Upper lobe of left lung (tissue), 6 donors: ENCODE results near the gene SLC16A1. TPM values are rescaled to one million over a fixed set of nuclear protein-coding genes. Genes with fewer than 3 reads are reported as not detected.
A peak's percentile ranks its signal among the peaks of the same experiment; 100 is the strongest.
"Not testable (repeated sequence)": the region's sequence is repeated elsewhere in the genome, so short reads cannot be mapped to it uniquely, and the experiment has no call there.

ENCODE experiments used
- ATAC-seq, 2 donors: fragments of 200-7000 bp; cut with Tn5 transposase; one replicate each; pipeline ENCODE4 v1.9.1; 2022; ENCODE audit warnings: mild to moderate bottlenecking in 2 of 2, moderate library complexity in 2 of 2; ENCODE audit not compliant: low FRiP score in 2 of 2
- DNase-seq, 2 donors: peaks; one replicate each; pipeline ENCODE4 v3.0.0-alpha.2; 2019 to 2020
- H3K27ac ChIP-seq, 4 donors: fragments of 200-600 bp; sonication (generic); one replicate each; pipeline ENCODE4 v1.5.1; 2016 to 2019
- H3K27me3 ChIP-seq, 4 donors: fragments of 200-600 bp; sonication (generic); one replicate each; pipeline ENCODE4 v1.5.1; 2017 to 2019
- H3K36me3 ChIP-seq, 4 donors: fragments of 200-600 bp; sonication (generic); one replicate each; pipeline ENCODE4 v1.5.1; 2016 to 2019
- H3K4me1 ChIP-seq, 4 donors: fragments of 200-600 bp; sonication (generic); one replicate each; pipeline ENCODE4 v1.5.1; 2018 to 2019
- H3K4me3 ChIP-seq, 4 donors: fragments of 200-600 bp; sonication (generic); one replicate each; pipeline ENCODE4 v1.5.1; 2017 to 2019; ENCODE audit warnings: mild to moderate bottlenecking in 2 of 4, moderate library complexity in 1 of 4
- H3K9me3 ChIP-seq, 4 donors: fragments of 200-600 bp; sonication (generic); one replicate each; pipeline ENCODE4 v1.5.1; 2018 to 2019
- CTCF ChIP-seq, 6 experiments: fragments of 450-650 bp in 4 of 6; fragments of 200-600 bp in 2 of 6; sonication (generic) in 2 of 6; IDR thresholded peaks; one replicate each; pipeline ENCODE4 v1.5.1; 2016 to 2019; ENCODE audit warnings: antibody characterized with exemption in 6 of 6
- EP300 ChIP-seq, 4 donors: sonication (generic); formaldehyde crosslinking; IDR thresholded peaks; one replicate each; pipeline ENCODE4 v1.5.1; 2017; ENCODE audit warnings: antibody characterized with exemption in 4 of 4, control low read depth in 2 of 4
- POLR2A ChIP-seq, 4 donors: fragments of 450-650 bp; IDR thresholded peaks; one replicate each; pipeline ENCODE4 v1.5.1; 2016 to 2017; ENCODE audit warnings: antibody characterized with exemption in 4 of 4, mild to moderate bottlenecking in 2 of 4
- POLR2AphosphoS5 ChIP-seq, 2 donors: sonication (generic); formaldehyde crosslinking; IDR thresholded peaks; one replicate each; pipeline ENCODE4 v1.5.1; 2017; ENCODE audit warnings: antibody characterized with exemption in 2 of 2
- WGBS, 2 donors: methylation state at CpG; one replicate each; pipeline ENCODE4 v1.1.5; 2017 to 2018; 5-methylcytosine and 5-hydroxymethylcytosine counted together
- total RNA-seq, 6 donors: library from RNA; depleted of rRNA in 4 of 6; stranded (reverse); fragments of >200 nt in 4 of 6; gene quantifications; one replicate each; pipeline versions ENCODE4 v1.1.0 to v1.2.1, GENCODE V29; 2016 to 2021
- donor health status: DM: no; HTN: no; CAD: no; lungs with moderate emphysema.
- donor health status: DM: no; HTN: yes; CAD: no; lungs with severe emphysema.

SLC16A1 gene
- total RNA-seq, 6 donors from 2014 or later: 1.4 to 13.3 (median 5.9) TPM

GRCh38 chr1:112973788-112974187 is 17.8 kb upstream of the SLC16A1 start:
- Histone ChIP-seq H3K4me3 (no peak overlapping the region), H3K4me1 (no peaks in the 10 kb centered on the region), H3K27ac (no peak overlapping the region), H3K27me3 (no peaks in the 10 kb centered on the region), H3K9me3 (no peaks in the 10 kb centered on the region), H3K36me3 (no peaks in the 10 kb centered on the region)
- 53 to 95% methylated on average over 1 of the region's 1 CpG for WGBS, 2 donors
- ATAC-seq (no peak), DNase-seq (no peak)
- TF ChIP-seq POLR2A (IDR thresholded peaks at IDR 0.05) (no peak), EP300 (IDR thresholded peaks at IDR 0.05) (no peak), CTCF (IDR thresholded peaks at IDR 0.05) (no peak), POLR2AphosphoS5 (IDR thresholded peaks at IDR 0.05) (no peak)

GRCh38 chr1:112971006-112971405 is 15.0 kb upstream of the SLC16A1 start:
- Histone ChIP-seq H3K27ac (no peak overlapping the region), H3K4me3 (no peak overlapping the region), H3K27me3 (no peaks in the 10 kb centered on the region), H3K36me3 (peaks cover 0 to 4% (median 0%) of the 10 kb centered on the region in 4 donors), H3K4me1 (no peaks in the 10 kb centered on the region), H3K9me3 (no peaks in the 10 kb centered on the region)
- ATAC-seq (no peak), DNase-seq (no peak)
- TF ChIP-seq POLR2AphosphoS5 (IDR thresholded peaks at IDR 0.05) (no peak), EP300 (IDR thresholded peaks at IDR 0.05) (no peak), CTCF (IDR thresholded peaks at IDR 0.05) (no peak), POLR2A (IDR thresholded peaks at IDR 0.05) (no peak)
- 90 to 100% methylated on average over 1 of the region's 1 CpG for WGBS, 2 donors

GRCh38 chr1:112964347-112964746 is 8.4 kb upstream of the SLC16A1 start:
- 90 to 97% methylated on average over 4 of the region's 4 CpGs for WGBS, 2 donors
- no peak for ATAC-seq
- TF ChIP-seq POLR2A (IDR thresholded peaks at IDR 0.05) (no peak), POLR2AphosphoS5 (IDR thresholded peaks at IDR 0.05) (no peak), EP300 (IDR thresholded peaks at IDR 0.05) (no peak), CTCF (IDR thresholded peaks at IDR 0.05) (no peak)

GRCh38 chr1:112961072-112961471 is 5.1 kb upstream of the SLC16A1 start:
- H3K9me3 ChIP-seq: no peaks in the 10 kb centered on the region
- H3K27ac ChIP-seq: no peak overlapping the region
- no peak for DNase-seq
- H3K4me1 ChIP-seq: peaks cover 0 to 13% (median 12%) of the 10 kb centered on the region in 4 donors
- no peak overlapping the region for H3K4me3 ChIP-seq
- TF ChIP-seq POLR2AphosphoS5 (IDR thresholded peaks at IDR 0.05) (no peak), EP300 (IDR thresholded peaks at IDR 0.05) (no peak), CTCF (IDR thresholded peaks at IDR 0.05) (no peak), POLR2A (IDR thresholded peaks at IDR 0.05) (no peak)
- no peak for ATAC-seq
- no peaks in the 10 kb centered on the region for H3K27me3 ChIP-seq
- WGBS, 2 donors: 96 to 100% methylated on average over 4 of the region's 4 CpGs
- peaks cover 0 to 7% (median 0%) of the 10 kb centered on the region in 4 donors for H3K36me3 ChIP-seq

More at GRCh38 chr1:112964347-112964746, 8.4 kb upstream of the SLC16A1 start:
- Histone ChIP-seq H3K36me3 (peaks cover 0 to 11% (median 0%) of the 10 kb centered on the region in 4 donors), H3K9me3 (no peaks in the 10 kb centered on the region), H3K27me3 (no peaks in the 10 kb centered on the region), H3K27ac (no peak overlapping the region), H3K4me3 (no peak overlapping the region), H3K4me1 (no peaks in the 10 kb centered on the region)
- no peak for DNase-seq

- DNase-seq (no peak), ATAC-seq (no peak)
- Histone ChIP-seq H3K36me3 (peaks cover 0 to 4% (median 0%) of the 10 kb centered on the region in 4 donors), H3K27me3 (no peaks in the 10 kb centered on the region), H3K9me3 (no peaks in the 10 kb centered on the region), H3K4me3 (no peak overlapping the region), H3K4me1 (peaks cover 0 to 19% (median 16%) of the 10 kb centered on the region in 4 donors), H3K27ac (no peak overlapping the region)
- WGBS, 2 donors: 73 to 76% methylated on average over 3 of the region's 3 CpGs
- no peak for TF ChIP-seq CTCF (IDR thresholded peaks at IDR 0.05)
- no peak for TF ChIP-seq EP300 (IDR thresholded peaks at IDR 0.05)
- no peak for TF ChIP-seq POLR2A (IDR thresholded peaks at IDR 0.05)
- TF ChIP-seq POLR2AphosphoS5 (IDR thresholded peaks at IDR 0.05): no peak
Observed at GRCh38 chr1:112960384-112960783, 4.4 kb upstream of the SLC16A1 start.

- not testable (repeated sequence) for H3K36me3 ChIP-seq, DNase-seq, H3K27me3 ChIP-seq, H3K27ac ChIP-seq, ATAC-seq, H3K9me3 ChIP-seq
- peaks cover 0 to 25% (median 20%) of the 10 kb centered on the region in 4 donors for H3K4me1 ChIP-seq
- H3K4me3 ChIP-seq: peak overlapping the region in 1 of 4 donors; percentile 88
- WGBS, 2 donors: 85 to 87% methylated on average over 7 of the region's 7 CpGs
Observed at GRCh38 chr1:112958236-112958635, 2.2 kb upstream of the SLC16A1 start.
